CD4-positive, alpha-beta T cell treated with Interleukin-15 for 1 hour (primary cell): ENCODE data around the gene HSF2BP.
"Not testable (repeated sequence)": the region's sequence is repeated elsewhere in the genome, so short reads cannot be mapped to it uniquely, and the experiment has no call there.

Experiments
- DNase-seq: peaks from one replicate; pipeline ENCODE4 v3.0.0-alpha.2; 2020

Gene HSF2BP

DNA sequence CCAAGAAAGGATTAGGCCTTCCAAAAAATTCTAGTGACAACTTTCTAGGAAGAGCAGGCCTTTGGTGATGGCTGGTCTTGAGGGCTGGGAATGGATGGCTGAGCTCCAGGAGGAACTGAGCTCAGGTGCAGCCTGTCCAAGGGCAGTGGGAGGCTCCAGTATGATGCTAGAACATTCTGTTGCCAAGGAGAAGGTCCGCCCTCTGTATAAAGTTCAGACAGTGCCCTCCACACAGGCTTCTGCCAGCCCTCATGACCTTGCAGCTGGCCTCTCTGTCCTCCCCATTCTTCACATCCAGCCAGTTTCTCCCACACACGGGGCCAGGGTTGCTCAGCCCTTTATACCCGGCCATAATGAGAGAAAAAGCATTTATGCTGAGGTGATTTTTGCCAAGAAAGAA is 146.3 kb downstream of the HSF2BP start:
- not testable (repeated sequence) for DNase-seq

DNA sequence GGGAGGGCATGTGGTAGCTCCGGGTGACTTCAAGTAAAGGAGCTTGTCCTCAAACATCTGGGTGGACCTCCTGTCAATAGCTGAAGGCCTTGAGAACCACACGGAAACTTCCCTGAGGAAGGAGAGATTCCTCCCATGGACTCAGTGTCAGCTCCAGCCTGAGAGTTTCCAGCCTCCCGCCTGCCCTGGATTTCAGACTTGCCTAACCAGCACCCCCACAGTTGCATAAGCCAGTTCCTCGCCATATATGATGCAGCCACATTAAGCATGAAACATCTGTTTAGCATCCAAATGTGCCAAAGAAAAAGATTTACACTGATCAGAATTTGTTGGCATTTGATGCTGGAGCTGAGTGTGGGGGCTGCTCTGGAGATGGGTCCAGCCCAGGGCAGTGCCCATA is 148.1 kb downstream of the HSF2BP start:
- not testable (repeated sequence) for DNase-seq

DNA sequence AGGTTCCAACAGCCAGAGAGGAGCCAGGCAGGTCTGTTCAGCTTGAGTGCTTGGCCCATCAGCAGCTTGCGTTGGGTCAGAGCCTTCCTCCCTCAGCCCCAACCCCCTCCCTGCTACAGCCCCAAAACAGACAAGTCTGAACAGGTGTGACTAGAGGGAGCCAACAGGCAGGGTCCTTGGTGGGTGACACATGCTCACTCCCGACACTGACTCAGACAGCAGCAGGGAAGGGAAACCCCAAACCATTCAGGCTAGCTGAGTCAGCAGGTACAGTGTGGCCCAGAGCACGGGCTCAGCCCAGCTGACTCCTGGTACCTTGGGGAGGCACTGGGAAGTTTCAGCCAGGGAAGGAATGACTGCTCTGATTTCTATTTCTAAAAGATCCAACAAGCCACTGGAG is 148.6 kb downstream of the HSF2BP start:
- DNase-seq = not testable (repeated sequence)

DNA sequence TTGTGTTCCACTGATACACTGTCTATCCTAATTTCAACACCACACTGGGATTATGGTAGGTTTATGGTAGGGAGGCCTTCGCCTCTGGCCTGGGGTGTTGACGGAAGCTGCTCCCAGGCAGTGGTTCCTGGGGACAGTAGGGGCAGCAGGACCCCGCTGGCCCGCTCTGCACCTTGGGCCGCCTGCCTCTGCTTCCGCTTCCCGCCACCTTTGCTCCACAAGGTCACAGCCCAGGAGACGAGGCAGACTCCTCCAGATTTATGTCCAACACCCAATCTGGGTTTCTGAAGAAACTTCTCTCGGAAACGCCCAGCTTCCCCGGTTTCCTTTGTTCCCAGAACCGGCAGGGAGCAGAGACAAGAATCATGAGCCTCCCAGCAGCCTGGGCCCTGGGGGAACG is 155.4 kb downstream of the HSF2BP start:
- DNase-seq = not testable (repeated sequence)

DNA sequence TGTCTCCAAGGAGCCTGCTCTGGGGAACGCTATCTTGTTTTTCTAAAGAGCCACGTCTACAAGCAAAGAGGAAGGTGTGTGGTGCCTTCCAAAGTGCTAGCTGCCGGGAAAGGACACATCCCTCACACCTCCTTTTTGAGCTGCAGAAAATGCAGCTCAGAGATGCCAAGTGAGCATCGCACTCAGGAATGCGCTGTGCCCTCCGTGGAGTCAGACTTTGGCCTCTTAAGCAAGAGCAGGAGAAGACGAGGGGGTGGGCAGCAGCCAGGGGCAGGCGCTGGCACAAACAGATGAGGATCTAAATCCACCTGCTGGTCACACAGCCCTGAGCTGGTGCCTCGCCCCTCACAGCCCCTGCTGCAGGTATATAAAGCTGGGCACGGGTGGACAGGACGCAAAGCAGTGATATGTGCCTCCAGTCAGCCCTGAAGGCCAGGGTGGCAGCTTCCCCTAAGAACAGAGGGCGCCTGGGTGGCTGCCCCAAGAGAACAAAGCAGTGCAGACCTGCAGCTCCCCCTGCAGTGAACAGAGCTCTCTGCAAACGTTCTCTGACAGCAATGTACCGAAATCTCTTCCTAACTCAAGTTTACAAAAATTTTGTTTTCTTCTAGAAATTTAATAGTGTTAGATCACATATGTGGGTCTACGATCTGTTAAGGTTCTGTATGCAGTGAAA is 156.1 kb downstream of the HSF2BP start:
- DNase-seq = not testable (repeated sequence)

DNA sequence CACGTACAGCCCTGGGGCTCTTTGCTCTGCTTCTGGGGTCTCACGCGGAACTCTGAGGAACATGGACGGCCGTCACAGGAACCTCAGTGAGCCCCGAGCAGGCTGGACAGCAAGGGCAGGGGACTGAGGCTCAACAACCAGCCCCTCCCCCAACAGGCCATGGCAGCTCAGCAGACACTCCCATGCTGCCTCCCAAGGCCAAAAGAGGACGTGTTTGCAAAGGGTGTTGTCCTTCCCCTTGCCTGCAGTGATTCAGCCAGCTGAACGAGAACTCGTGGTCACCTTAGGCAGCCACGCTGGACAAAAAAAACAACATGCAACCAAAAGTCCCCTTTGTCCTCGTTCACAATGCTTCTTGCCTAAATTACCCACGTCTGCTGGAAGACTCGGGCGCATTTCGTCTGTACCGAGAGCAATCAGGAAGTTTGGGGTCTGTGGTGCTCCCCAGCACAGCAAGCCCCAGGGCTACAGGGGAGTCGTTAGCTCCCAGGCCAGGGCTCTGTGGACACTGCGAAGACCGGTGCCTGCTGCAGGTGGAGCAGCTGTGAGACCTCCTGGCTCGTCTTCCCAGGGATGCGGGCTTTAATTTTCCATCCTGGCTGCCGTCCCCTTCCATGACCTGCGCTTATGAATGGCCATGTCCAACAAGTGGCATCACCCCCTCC is 156.7 kb downstream of the HSF2BP start:
- DNase-seq = not testable (repeated sequence)

DNA sequence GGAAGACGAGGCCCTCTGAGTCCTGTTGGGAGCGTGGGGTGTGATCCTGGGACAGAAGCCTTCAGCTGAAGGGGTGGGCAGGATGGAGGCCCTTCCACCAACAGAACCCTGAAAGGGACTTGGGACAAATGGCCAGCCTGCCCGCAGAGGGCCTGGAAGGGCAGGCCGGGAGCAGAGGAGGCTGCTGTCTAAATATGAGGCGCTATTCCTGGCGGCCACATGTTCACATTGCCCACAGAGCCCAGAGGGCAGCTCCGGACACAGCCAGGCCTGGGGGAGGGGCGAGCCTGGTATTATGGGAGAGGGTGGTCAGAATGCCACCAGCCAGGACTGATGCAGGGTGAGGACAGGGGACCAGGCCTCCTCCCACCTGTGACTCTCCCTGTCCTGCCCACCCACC is 160.4 kb downstream of the HSF2BP start:
- not testable (repeated sequence) for DNase-seq

DNA sequence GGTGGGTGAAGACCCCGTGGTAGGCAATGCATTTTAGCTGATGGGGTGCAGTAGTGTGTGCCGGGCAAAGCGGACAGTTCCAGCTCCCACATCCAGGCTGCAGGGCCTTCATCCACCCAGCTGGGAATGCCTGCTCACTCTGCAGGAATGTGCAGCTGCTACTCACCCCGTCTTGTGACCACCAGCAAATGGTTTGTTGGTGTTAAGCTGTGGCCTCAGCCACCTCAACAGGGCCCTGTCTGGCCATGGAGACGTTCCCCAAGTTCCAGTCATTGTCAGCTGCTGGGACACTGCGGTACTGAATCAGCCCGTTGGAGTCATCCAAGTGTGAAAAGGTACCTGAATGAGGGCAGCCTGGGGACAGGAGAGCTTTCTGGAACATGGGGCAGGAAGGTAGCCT is 161.2 kb downstream of the HSF2BP start:
- not testable (repeated sequence) for DNase-seq

DNA sequence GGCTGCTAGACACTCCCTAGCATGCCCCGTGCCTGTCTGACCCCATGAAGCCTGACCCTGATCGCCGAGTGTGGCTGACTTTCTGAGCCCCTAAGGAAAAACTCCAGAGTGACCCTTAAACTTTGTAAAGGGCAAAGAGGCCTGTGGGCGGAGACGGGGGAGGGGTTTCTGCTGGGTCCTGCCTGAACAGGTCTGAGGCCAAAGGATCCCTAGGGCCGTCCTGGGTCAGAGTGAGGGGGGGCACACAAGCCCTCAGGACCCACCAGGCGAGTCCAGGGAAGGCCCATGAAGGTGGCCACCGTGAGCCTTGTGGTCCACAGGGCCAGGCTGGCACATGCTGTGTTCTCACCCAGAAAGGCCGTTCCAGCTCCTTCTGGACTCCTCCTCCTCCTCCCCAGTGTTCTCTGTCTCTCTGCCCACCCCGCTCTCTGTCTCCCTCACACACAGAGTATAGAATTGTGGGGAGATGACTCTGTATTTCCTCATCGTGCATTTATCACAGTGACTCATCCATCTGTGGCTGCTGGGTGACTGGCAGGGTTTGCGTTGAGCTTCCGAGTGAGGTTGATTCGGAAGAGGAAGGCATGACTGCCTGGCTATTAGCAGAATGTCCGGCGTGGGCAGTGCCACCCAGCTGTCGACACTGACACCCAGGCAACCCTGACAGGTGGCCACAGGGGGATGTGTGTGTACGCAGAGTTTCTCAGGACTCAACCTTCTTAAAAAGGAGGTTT is 164.8 kb downstream of the HSF2BP start:
- peak; percentile 37 for DNase-seq

DNA sequence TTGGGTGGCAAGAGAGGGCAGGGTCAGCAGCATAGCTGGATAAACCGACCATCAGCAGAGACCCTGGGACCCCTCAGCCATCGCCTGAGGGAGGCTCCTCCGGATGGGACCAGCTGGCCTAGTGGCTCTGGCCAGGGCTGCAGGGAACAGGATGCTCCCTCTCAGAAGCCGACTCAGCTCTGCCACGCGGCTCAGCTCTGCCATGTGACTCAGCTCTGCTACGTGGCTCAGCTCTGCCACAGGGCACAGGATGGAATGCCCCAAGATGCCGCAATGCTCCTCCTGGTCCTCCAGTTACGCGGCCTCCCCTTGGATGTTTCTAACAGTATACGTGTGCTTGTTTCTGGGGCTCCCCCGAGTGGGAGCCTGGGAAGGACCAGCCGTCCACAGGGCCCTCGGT is 165.8 kb downstream of the HSF2BP start:
- DNase-seq = not testable (repeated sequence)

DNA sequence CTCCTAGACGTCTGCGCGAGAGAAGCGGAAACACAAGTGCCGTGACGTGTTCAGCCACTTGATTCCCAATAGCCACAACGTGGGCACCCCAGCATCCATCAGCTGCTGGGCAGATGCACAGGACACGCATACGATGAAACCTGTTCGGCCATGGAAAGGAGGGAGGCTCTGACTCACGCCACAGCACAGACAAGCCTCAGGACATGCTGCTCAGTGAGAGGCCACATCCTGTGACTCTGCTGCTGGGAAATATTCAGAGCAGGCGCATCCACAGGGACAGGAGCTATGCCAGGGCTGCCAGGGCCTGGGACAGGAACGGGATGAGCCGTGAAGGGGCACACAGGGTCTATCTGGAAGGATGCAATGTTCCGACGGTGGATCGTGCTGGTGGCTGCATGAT is 171.1 kb downstream of the HSF2BP start:
- DNase-seq = not testable (repeated sequence)

DNA sequence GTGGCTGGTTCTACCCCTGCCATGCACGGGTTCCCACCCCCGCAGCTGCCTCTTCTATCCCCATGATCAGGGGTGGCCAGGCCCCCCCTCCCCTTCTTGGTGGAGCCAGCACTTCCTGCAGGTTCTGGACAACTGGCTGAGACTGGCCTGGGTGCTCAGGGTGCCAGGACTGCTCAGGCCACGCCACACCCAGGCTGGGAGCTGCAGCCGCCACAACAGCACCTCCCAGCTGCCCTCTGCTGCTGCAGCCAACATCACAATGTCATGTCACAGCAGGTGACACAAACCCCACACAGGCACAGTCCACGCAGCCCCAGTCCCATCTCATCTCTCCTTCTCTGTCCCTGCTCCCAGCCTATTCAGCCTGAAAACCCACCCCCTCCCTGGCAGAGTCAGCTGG is 173.2 kb downstream of the HSF2BP start:
- not testable (repeated sequence) for DNase-seq

DNA sequence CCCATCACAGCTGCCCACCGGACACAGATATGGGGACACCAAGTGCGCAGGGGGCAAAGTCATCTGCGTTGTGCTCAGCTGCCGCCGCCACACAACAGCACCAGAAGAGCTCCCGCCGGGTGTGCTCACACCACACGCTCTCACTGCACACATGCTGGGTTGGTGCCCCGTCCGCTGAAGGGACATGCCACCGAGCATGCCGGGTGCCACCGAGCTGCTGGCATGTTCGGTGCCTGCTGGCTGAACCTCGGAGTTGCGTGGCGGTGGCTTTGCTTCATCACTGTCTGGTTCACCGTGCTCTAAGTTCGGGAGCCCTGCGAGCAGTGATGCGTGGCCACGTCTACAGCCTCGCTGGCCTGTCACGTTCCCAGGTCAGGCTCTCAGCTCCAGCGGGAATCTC is 174.3 kb downstream of the HSF2BP start:
- not testable (repeated sequence) for DNase-seq

DNA sequence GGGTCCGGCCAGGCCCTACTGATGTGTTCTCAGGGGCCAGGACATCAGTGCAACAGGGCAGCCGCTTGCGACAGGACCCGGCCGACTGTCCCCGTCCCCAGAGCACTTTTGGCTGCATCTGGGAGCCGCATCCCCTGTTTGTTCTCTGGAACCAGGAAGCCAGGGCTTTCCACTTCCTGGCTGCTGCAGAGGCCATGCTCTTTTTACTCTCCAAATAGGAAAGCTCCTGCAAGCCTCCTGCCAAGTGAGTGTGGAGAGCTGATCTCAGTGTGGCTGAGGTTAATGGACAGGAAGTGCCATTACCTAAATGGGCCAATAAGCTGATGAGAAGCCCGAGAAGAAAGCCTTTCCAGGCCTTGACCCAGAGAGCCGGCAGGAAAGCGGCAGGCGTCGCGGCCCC is 180.1 kb downstream of the HSF2BP start:
- not testable (repeated sequence) for DNase-seq
